Immature natural killer cell (primary cell): ENCODE results near the gene MYL12A. TPM values are rescaled to one million over a fixed set of nuclear protein-coding genes. Genes with fewer than 3 reads are reported as not detected.

ENCODE experiments used
- DNase-seq, 3 donors: peaks; one replicate each; pipeline ENCODE4 v3.0.0; 2022; ENCODE audit warnings: mixed read lengths in 1 of 3
- H3K27ac Mint-ChIP-seq, 6 donors: one replicate each; pipeline ENCODE4 v1.8.0; 2020; ENCODE audit warnings: mixed read lengths in 6 of 6, mild to moderate bottlenecking in 5 of 6, inconsistent platforms in 4 of 6, moderate library complexity in 3 of 6
- H3K27me3 Mint-ChIP-seq, 3 donors: one replicate each; pipeline ENCODE4 v1.8.0; 2020 to 2021; ENCODE audit warnings: low read depth in 3 of 3, mild to moderate bottlenecking in 3 of 3, mixed read lengths in 3 of 3, moderate library complexity in 3 of 3, inconsistent platforms in 1 of 3
- H3K36me3 Mint-ChIP-seq, 3 donors: one replicate each; pipeline ENCODE4 v1.8.0; 2020; ENCODE audit warnings: mixed read lengths in 3 of 3, inconsistent platforms in 2 of 3, mild to moderate bottlenecking in 2 of 3
- H3K4me1 Mint-ChIP-seq, 2 donors: one replicate each; pipeline ENCODE4 v1.8.0; 2020; ENCODE audit warnings: inconsistent platforms in 2 of 2, mild to moderate bottlenecking in 2 of 2, mixed read lengths in 2 of 2, moderate library complexity in 1 of 2
- H3K4me3 Mint-ChIP-seq, 5 donors: one replicate each; pipeline ENCODE4 v1.8.0; 2020; ENCODE audit warnings: mild to moderate bottlenecking in 5 of 5, mixed read lengths in 5 of 5, inconsistent platforms in 3 of 5, moderate library complexity in 3 of 5
- H3K9me3 Mint-ChIP-seq, 6 donors: one replicate each; pipeline ENCODE4 v1.8.0; 2020; ENCODE audit warnings: mild to moderate bottlenecking in 6 of 6, mixed read lengths in 6 of 6, inconsistent platforms in 4 of 6, moderate library complexity in 3 of 6
- polyA plus RNA-seq, 3 donors: library from polyadenylated mRNA; unstranded; fragments of 300-500 nt; fragmentation: Illumina TruSeq; gene quantifications; one replicate each; pipeline ENCODE4 v1.2.3, GENCODE V29; 2021

MYL12A gene
- polyA plus RNA-seq, 3 donors from 2014 or later, result 2,810 to 4,711 (median 3,144) TPM

DNA sequence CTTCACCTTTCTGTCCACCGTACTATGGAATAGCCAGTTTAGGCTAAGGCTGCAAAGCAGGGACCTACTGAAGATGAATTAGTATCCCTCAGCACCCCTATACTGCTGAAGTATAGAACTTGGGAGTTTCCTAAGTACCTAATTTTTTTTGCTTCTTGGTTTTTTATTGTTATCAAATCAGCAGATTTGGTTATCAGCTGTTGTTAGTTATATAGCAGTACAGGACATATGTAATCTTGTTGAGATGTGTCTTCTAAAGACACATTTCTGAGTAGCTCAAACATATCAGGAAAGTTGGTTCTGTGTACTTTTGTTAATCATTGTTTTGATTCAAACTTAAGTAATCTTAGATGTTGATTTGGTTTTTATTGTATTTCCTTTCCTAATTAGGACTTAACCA lies 5.2 kb downstream of the MYL12A start:
- H3K4me3 Mint-ChIP-seq, result peak overlapping the region; percentile 69 to 98 (median 77)
- peaks cover 2 to 14% (median 12%) of the 10 kb centered on the region in 3 donors for H3K27me3 Mint-ChIP-seq
- H3K9me3 Mint-ChIP-seq, result no peaks in the 10 kb centered on the region
- no peak for DNase-seq
- H3K27ac Mint-ChIP-seq, result peak overlapping the region; percentile 79 to 99 (median 86)
- peaks cover 73 to 90% of the 10 kb centered on the region in 2 donors for H3K4me1 Mint-ChIP-seq
- peaks cover 39 to 59% (median 57%) of the 10 kb centered on the region in 3 donors for H3K36me3 Mint-ChIP-seq

- Mint-ChIP-seq H3K36me3 (peaks cover 45 to 65% (median 52%) of the 10 kb centered on the region in 3 donors), H3K4me1 (peaks cover 84 to 100% of the 10 kb centered on the region in 2 donors), H3K9me3 (no peaks in the 10 kb centered on the region), H3K27me3 (no peaks in the 10 kb centered on the region), H3K4me3 (peak overlapping the region; percentile 4 to 64 (median 55)), H3K27ac (peak overlapping the region; percentile 58 to 99 (median 86))
- no peak for DNase-seq
Measured at GRCh38 chr18:3254725-3255124, 7.1 kb downstream of the MYL12A start.

DNA sequence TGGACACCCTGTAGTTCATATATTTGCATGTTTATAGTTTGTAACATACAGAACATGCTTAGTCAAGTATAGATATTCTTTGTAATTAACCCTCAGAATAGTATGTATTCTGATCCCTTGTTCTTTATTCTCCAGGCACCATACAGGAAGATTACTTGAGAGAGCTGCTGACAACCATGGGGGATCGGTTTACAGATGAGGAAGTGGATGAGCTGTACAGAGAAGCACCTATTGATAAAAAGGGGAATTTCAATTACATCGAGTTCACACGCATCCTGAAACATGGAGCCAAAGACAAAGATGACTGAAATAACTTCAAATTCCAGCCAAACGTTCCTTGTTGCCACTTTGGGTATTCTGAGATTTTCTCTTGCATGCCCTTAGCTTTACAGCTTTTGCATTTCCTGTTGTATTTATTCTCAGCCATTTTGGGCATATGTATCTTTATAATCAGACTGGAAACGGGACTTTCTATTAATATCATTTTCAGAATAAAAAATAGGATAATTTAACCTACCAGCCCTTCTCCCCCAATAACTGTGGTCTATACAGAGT lies 8.1 kb downstream of the MYL12A start:
- DNase-seq, result no peak
- Mint-ChIP-seq H3K4me1 (peaks cover 84 to 96% of the 10 kb centered on the region in 2 donors), H3K4me3 (peak overlapping the region in 2 of 5 donors; percentile 22 to 57), H3K9me3 (no peaks in the 10 kb centered on the region), H3K27me3 (no peaks in the 10 kb centered on the region), H3K36me3 (peaks cover 40 to 61% (median 46%) of the 10 kb centered on the region in 3 donors), H3K27ac (peak overlapping the region; percentile 76 to 89 (median 82))

DNA sequence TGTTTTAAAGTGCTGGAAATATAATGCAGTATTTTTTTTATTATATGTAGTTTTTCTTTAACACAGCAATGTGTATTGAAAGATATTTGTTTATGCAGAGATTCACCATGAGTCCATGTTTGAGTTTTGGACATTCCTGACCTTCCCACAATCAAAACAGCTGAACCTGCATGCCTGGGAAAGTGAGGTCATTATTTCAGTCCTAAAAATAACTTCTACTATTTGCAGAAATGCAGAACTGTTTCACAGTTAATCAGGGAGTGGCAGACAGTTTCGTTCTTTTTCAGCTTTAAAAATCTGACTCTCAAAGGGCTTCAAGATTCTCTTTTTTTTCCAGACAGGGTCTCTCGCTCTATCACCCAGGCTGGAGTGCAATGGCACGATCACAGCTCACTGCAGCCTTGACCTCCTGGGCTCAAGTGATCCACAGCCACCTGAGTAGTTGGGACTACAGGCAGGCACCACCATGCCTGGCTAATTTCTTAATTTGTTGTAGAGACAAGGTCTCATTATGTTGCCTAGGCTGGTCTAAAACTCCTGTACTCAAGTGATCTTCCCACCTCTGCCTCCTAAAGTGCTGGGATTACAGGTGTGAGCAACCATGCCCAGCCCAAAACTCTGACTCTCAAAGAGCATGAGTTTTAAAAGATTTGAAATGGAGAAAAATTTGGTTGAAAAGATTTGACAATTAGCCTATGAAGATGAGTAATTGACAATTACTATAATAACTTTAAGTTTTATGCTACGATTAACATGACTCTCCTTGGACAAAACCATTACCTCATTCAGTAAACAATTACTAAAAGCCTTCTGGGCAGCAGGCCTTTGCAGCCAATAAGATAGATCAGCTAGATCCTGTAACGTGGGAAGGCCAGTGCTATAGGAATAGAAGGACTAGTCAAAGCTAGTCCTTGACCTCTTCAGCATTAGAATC lies 9.4 kb downstream of the MYL12A start:
- H3K27me3 Mint-ChIP-seq, result peaks cover 6 to 11% (median 10%) of the 10 kb centered on the region in 3 donors
- H3K27ac Mint-ChIP-seq, result peak overlapping the region; percentile 70 to 100 (median 92)
- H3K4me1 Mint-ChIP-seq, result peaks cover 82 to 90% of the 10 kb centered on the region in 2 donors
- peaks cover 39 to 60% (median 45%) of the 10 kb centered on the region in 3 donors for H3K36me3 Mint-ChIP-seq
- H3K4me3 Mint-ChIP-seq, result no peak overlapping the region
- H3K9me3 Mint-ChIP-seq, result no peaks in the 10 kb centered on the region
- DNase-seq, result no peak

GRCh38 chr18:3257627-3258120 lies 10.1 kb downstream of the MYL12A start:
- Mint-ChIP-seq H3K36me3 (peaks cover 39 to 60% (median 45%) of the 10 kb centered on the region in 3 donors), H3K4me3 (no peak overlapping the region)

GRCh38 chr18:3260995-3261372 lies 13.4 kb downstream of the MYL12A start:
- no peak for DNase-seq
- peaks cover 80 to 86% of the 10 kb centered on the region in 2 donors for H3K4me1 Mint-ChIP-seq
- H3K27me3 Mint-ChIP-seq, result peaks cover 12 to 18% (median 17%) of the 10 kb centered on the region in 3 donors
- peak overlapping the region; percentile 98 to 100 (median 100) for H3K27ac Mint-ChIP-seq
- peaks cover 12 to 29% (median 24%) of the 10 kb centered on the region in 3 donors for H3K36me3 Mint-ChIP-seq
- peak overlapping the region; percentile 92 to 99 (median 96) for H3K4me3 Mint-ChIP-seq
- H3K9me3 Mint-ChIP-seq, result no peaks in the 10 kb centered on the region

More at GRCh38 chr18:3257627-3258120, 10.1 kb downstream of the MYL12A start:
- H3K27me3 Mint-ChIP-seq, result peaks cover 9 to 15% (median 13%) of the 10 kb centered on the region in 3 donors
- DNase-seq, result no peak
- H3K27ac Mint-ChIP-seq, result peak overlapping the region; percentile 72 to 100 (median 92)
- H3K9me3 Mint-ChIP-seq, result no peaks in the 10 kb centered on the region
- peaks cover 78 to 86% of the 10 kb centered on the region in 2 donors for H3K4me1 Mint-ChIP-seq

- peaks cover 12 to 19% (median 17%) of the 10 kb centered on the region in 3 donors for H3K27me3 Mint-ChIP-seq
- peak within 1 kb of the TSS; percentile 92 to 99 (median 99) for H3K4me3 Mint-ChIP-seq
- H3K4me1 Mint-ChIP-seq, result peaks cover 82 to 86% of the 10 kb centered on the region in 2 donors
- peak; percentile 93 to 94 (median 93) for DNase-seq
- peak within 1 kb of the TSS; percentile 98 to 100 (median 100) for H3K27ac Mint-ChIP-seq
- peaks cover 12 to 23% (median 18%) of the 10 kb centered on the region in 3 donors for H3K36me3 Mint-ChIP-seq
- no peaks in the 10 kb centered on the region for H3K9me3 Mint-ChIP-seq
Measured at GRCh38 chr18:3261373-3262233, 14.0 kb downstream of the MYL12A start, which contains the start of gene MYL12B. MYL12B (plus strand) TSS chr18:3262133; CDS start chr18:3272899, 10,766 bp downstream.

- Mint-ChIP-seq H3K4me3 (peak overlapping the region; percentile 92 to 99 (median 99)), H3K9me3 (no peaks in the 10 kb centered on the region), H3K36me3 (peaks cover 8 to 15% (median 10%) of the 10 kb centered on the region in 3 donors), H3K27me3 (peaks cover 12 to 19% (median 17%) of the 10 kb centered on the region in 3 donors), H3K4me1 (peaks cover 85 to 86% of the 10 kb centered on the region in 2 donors), H3K27ac (peak overlapping the region; percentile 98 to 100 (median 100))
- peak in 1 of 3 donors; percentile 37 for DNase-seq
Measured at GRCh38 chr18:3262234-3263131, 14.9 kb downstream of the MYL12A start.

DNA sequence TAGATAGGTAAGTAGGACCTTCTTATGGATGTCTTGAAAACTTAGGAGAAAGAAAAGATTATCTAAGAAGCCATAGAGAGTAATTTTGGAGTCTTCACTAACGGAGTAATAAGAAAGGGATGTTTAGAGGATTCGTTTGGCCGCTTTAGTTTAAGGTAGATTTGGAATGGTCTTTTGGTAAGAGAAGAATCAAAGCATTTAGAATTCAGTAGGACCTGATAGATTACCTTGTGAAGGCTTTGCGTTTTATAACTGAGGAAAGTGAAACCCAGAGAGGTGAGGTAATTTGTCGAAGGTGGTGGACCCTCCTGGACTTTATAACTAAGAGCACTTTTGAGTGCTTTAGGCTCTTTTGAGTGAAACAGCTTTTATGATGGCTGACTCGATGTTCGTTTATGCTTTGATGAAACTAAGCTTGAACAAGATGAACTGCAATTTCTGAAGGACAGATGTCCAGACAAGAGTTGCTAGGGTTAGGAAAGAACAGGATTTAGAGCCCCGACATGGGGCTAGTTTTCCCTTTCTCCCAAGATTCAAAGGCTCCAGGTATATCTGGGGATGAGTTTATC lies 15.6 kb downstream of the MYL12A start:
- Mint-ChIP-seq H3K4me1 (peaks cover 82 to 86% of the 10 kb centered on the region in 2 donors), H3K4me3 (peak overlapping the region; percentile 90 to 99 (median 96)), H3K9me3 (no peaks in the 10 kb centered on the region), H3K36me3 (peaks cover 3 to 8% (median 3%) of the 10 kb centered on the region in 3 donors), H3K27ac (peak overlapping the region; percentile 95 to 99 (median 98)), H3K27me3 (peaks cover 12 to 19% (median 17%) of the 10 kb centered on the region in 3 donors)
- DNase-seq, result no peak

GRCh38 chr18:3264362-3264761 lies 16.8 kb downstream of the MYL12A start:
- Mint-ChIP-seq H3K9me3 (no peaks in the 10 kb centered on the region), H3K27ac (peak overlapping the region; percentile 60 to 99 (median 80)), H3K4me3 (peak overlapping the region; percentile 36 to 99 (median 92)), H3K27me3 (peaks cover 12 to 19% (median 17%) of the 10 kb centered on the region in 3 donors), H3K36me3 (no peaks in the 10 kb centered on the region), H3K4me1 (peaks cover 85 to 86% of the 10 kb centered on the region in 2 donors)
- DNase-seq, result no peak

- Mint-ChIP-seq H3K27ac (peak overlapping the region; percentile 78 to 99 (median 82)), H3K27me3 (peaks cover 12 to 19% (median 17%) of the 10 kb centered on the region in 3 donors), H3K9me3 (no peaks in the 10 kb centered on the region), H3K36me3 (no peaks in the 10 kb centered on the region), H3K4me1 (peaks cover 86 to 90% of the 10 kb centered on the region in 2 donors), H3K4me3 (peak overlapping the region; percentile 16 to 63 (median 28))
- DNase-seq, result no peak
Measured at GRCh38 chr18:3265564-3266033, 18.0 kb downstream of the MYL12A start.
